SKM-1 (cell line): ENCODE data around the gene ARSA.

Experiments
- DNase-seq: peaks from one replicate; lab custom pipeline; 2025; ENCODE audit not compliant: unreplicated experiment; lab: John Stamatoyannopoulos, UW

ARSA gene

DNA sequence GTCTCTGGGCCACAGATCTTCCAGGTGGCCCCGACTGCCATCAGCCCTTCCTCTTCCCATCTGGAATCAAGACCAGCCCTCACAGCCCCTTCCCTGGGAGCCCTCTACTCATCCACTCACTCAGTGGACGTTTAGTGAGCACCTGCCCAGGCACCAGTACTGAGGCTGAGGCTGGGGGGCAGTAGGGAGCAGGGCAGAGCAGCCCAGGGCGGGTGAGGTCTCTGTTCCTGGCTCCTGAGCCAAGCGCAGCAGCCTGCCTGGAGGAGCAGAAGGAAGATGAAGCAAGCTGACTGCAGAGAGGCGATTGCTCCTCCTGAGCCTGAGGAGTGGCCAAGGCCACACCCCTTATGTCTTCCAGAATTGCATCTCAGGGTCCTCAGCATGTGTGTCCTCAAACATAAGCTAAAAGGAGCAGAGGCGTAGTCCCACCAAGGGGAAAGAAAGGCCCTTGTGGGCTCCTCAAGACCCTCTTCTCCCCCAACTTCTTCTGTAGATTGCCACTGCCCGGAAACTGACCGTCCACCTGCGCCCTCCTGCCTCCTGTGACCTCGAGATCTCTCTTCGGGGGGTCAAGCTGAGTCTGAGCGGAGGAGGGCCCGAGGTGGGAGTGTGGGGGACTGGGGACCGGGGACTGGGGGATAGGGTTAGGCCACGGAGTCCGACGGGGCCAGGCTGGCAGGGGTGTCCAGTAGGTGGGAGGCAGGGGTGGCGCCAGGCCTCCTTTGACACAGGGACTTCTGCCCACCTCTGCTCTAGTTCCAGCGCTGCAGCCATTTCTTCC, 21.6 kb downstream of the ARSA start:
- no peak for DNase-seq

DNA sequence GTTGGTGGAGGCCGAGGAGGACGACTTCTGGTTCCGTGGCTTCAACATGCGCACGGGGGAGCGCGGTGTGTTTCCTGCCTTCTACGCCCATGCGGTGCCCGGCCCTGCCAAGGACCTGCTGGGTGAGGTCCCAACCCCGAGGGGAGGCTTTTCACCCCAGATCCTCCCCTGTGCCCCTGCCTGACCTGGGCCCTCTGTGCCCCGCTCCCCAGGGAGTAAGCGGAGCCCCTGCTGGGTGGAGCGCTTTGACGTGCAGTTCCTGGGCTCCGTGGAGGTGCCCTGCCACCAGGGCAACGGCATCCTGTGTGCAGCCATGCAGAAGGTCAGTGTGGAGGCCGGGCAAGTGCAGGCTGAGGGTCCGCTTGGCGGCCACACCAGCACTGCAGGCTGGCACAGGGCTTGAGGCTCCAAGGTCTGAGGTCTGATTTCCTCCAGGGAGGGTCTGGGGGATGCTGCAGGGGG, 22.3 kb downstream of the ARSA start:
- no peak for DNase-seq

DNA sequence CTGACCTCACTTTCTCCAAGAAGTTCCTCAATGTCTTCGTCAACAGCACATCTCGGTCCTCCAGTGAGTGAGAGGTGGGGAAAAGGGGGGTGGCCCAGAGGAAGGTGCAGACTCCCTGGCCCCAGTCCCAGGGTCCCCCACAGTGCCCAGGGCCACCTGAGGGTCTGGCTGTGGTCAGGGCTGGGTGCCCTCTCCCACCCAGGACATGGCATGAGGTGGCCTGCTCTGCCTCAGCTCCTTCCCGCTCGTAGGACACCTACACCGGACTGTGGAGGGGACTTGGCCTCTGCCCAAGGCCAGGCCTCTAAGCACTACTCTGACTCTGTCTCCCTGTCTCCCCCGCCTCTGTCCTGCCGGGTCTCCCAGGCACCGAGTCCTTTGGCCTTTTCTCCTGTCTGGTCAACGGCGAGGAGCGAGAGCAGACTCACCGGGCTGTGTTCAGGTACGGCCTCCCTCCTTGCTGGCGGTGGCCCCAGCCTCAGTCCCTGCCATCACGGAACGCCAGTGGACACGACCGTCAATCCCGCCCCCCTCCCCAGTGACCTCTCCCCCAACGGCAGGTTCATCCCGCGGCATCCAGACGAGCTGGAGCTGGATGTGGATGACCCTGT, 22.8 kb downstream of the ARSA start:
- no peak for DNase-seq

DNA sequence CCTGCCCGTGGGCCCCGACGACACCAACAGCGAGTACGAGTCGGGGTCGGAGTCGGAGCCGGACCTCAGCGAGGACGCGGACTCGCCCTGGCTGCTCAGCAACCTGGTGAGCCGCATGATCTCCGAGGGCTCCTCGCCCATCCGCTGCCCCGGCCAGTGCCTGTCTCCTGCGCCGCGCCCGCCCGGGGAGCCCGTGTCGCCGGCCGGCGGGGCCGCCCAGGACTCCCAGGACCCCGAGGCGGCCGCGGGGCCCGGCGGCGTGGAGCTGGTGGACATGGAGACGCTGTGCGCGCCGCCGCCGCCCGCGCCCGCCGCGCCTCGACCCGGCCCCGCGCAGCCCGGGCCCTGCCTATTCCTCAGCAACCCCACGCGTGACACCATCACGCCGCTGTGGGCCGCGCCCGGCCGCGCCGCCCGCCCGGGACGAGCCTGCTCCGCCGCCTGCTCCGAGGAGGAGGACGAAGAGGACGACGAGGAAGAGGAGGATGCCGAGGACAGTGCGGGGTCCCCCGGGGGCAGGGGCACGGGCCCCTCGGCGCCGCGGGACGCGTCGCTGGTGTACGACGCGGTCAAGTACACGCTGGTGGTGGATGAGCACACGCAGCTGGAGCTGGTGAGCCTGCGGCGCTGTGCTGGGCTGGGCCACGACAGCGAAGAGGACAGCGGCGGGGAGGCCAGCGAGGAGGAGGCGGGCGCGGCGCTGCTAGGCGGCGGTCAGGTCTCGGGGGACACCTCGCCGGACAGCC, 23.5 kb downstream of the ARSA start:
- no peak for DNase-seq

DNA sequence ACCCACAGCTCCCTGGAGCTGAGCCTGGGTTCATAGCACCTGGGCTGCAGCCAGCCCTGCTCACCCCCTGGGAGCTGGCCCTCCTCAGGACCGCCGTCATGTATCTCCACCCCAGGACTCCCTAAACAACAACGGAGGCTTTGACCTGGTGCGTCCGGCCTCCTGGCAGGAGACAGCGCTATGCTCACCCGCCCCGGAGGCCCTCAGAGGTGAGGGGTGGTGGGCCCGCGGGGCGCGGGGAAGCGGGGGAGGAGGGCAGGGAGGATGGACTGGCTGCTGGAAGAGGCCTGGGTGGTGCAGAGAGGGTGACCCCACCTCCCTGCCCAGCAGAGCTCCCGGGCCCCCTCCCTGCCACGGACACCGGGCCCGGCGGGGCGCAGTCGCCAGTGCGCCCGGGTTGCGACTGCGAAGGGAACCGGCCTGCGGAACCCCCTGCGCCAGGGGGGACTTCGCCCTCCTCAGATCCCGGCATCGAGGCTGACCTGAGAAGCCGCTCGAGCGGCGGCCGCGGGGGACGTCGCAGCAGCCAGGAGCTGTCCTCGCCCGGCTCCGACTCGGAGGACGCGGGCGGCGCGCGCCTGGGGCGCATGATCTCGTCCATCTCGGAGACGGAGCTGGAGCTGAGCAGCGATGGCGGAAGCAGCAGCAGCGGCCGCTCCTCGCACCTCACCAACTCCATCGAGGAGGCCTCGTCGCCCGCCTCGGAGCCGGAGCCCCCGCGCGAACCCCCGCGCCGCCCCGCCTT, 24.3 kb downstream of the ARSA start:
- DNase-seq, result no peak

DNA sequence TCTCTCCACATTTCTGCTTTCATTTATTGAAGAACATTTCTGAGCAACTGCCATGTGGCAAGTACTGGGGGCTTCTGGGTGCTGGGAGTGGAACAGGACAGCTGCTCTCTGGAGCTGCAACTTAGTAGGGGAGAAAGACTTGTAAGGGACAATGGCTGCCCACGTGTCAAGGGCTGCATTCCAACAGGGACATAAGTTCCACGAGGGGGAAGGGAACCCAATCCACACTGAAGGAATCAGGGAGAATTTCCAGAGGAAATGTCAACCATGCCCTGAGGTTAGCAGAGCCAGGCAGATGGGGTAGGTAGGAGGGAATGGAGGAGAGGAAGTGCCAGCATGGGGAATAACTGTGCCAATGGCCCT, 25.6 kb downstream of the ARSA start:
- no peak for DNase-seq

DNA sequence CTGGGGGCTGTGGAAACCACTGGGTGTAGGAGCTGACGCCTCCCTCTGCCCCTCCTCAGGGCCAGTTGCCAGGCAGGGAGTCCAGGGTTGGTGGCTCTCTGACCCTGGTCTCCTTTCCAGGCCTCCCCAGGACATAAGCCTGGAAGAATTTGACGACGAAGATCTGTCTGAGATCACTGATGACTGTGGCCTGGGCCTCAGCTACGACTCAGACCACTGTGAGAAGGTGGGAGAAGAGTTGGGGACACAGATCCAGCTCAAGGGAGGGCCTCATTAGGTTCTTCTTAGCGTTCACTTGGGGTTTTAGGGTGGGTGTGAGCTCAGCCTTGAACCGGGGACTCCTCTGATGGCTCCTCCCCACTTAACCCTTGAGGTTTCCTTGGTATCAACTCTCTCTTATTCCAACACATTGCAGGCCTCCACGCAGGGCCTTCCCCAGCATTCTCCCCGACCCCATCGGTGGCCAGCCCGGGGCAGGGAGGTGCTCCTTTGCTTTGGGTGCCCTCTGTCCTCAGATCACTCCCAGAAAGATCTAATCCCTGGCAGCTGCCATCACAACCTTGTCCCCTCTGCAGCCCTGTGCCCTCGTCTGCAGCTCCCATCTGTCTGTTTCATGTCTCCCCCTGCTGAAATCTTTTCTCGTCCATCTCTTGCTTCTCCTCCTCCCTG, 26.1 kb downstream of the ARSA start:
- no peak for DNase-seq

DNA sequence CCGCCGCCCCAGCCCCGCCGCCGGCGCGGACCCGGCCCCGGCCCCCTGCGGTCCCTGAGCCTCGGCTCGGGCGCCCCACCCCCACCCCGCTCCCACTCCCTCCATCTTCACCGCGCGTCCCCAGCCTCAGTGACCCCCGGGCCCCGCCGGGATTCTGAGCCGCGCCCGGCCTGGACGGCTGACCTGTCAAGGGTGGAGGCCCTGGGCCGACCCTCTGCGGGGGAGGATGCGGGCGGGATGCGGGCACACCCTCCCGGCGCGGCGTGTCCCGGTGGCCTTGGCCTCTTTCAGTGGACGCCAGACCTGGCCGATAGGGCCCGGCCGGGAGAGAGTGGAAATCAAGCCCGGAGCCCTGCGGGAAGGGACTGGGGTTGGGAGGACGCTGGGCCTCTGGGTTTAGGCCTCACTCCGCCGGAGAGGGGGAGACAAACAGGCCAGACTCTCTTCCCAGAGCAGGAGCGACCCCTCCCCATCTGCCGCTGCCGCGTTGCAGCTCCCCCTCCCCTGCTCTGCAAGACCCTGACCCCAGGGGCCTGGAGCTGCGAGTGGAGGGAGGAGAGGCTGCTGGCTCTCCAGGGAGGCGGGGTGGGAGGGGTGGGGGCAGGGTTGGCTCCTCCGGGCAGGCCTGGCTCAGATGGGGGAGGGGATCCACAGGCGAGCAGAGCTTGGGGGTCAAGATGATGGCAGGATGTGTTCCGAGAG, 26.8 kb downstream of the ARSA start:
- no peak for DNase-seq

DNA sequence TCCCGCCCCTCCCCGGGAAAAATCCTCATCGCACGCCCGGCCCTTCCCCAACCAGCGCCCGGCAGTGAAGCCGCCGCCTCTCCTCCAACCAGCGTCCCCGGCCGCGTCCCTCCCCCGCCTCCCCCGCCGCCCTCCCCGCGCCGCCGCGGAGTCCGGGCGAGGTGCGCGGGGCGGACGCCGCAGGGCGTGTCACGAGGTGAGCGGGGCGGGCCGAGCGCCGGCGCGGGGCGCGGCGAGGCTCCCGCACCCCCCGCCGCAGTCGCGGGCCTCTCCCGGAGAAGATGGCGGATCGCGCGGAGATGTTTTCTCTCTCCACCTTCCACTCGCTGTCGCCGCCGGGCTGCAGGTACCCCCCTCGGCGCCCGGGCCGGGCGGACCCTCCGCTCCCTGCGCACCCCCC, 27.4 kb downstream of the ARSA start, which contains the start of gene MAPK8IP2:
TSS of gene MAPK8IP2 (plus strand) at position 256 of the 400 bp plus-strand sequence. CDS start at position 282, 26 bp downstream.
- DNase-seq, result no peak

DNA sequence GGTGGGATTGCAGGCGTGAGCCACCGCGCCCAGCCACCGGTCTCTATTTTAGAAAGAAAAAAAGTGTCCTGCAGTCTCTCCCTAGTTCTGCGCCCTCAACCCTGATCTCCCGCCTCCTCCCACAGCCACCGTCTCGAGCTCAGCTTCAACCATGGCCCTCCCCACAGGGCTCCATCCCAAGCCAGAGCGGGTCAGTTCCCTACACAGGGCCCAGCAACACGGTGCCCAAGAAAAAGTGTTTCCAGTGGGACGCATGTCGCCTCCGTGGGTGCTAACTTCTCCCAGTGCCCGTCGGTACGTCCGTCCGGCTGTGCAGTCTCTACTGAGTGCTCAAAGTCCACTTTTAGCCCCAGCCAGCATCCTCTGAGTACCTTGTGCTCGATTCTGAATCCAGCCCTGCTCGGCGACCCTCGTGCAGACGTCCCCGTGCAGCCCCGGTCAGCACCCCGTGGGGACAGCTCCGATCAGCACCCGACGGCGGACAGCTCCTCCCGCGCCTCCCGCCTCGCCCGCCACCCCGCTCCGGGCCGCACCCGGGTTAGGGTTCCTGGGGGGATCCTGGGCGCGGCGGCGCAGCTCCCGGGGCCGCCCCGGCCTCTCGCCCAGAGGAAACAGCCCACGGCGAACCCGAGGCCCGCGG, 28.0 kb downstream of the ARSA start:
- DNase-seq, result no peak

DNA sequence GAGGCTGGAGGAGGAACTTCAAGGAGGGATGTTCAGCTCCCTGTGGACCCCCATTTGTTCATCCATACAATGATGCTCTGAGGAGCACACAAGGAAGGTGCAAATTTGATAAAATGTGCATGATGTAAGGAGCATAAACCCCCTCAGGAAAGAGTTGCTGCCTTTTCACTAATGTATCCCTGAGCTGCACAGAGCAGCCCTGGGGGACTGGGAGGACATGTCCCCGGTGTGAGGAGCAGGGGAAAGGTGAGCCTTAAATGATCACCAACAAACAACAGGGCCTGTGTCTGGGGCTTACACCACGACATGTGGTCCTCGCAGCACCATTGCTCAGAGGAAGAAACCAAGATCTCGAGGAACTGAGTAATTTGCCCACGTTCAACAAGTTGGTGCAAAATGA, 30.9 kb downstream of the ARSA start:
- no peak for DNase-seq

DNA sequence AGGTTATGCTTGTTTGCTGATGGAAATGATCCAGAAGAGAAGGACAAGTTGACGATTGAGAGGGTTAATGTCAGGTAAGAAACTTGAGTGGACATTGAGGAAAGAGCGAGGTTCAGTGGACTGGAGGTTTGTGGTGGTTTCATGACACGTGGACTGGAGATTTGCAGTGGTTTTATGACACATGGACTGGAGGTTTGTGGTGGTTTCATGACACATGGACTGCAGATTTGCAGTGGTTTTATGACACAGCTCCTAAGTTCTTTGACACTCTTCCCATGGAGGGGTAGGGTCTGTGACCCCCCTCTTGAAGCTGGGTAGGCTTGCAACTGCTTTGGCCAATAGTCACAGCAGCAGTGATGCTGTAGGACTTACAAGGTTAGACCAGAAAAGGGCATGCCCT, 32.8 kb downstream of the ARSA start:
- DNase-seq, result no peak

DNA sequence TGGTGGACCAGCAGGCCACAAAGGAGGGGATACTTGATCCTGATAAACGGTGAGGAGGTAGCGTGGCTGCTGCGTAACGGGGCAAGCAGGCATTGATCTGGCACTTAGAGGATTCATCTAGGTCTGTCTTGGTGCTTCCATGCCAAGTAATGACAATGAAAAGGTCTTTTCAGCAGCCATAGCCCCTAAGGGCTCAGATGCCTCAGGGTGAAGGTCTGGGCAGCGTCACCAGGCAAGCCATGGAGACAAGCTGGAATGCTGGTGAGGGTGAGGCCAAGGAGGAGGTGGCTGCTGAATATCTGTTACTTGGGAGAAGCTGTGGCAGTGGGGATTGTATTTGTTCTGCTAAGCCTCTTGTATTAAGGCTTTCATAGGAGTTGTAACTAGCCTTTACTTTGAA, 40.5 kb downstream of the ARSA start:
- DNase-seq, result no peak

DNA sequence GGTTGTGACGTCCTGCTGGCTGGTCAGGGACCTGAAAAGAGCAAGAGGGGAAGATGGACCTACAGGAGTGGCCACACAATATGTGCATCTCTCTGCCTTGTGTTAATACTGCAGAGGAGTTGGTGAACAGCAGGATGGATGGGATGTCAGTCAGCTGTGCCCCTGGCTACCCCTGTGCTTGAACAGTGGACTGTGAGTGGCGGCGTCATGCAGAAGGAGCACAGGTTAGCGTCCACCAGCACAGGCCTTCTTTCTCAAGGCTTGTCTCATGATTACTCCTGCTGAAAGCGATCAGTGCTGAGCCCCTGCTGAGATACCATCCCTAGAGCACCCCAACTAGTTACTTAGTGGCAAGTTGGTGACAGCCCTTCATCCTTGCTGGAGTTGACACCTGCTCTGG, 41.5 kb downstream of the ARSA start:
- no peak for DNase-seq

DNA sequence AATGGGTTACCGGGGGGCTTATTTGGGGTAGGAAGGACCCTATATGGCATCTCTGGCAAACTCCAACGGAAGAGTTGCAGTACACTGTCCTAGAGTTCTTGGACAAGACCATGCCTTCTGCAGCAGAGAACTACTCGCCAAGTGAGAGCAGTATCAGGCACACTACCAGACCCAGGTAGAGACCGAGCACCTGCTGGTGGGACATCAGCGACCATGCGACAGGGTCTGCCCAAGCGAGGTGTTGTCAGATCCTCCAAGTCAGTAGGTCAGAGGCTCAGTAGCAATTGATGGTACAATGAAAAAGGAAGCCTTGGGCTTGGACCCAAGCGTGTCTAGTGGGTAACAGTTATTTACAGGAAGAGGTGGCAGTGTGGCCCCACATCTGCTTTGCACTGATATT, 42.2 kb downstream of the ARSA start:
- no peak for DNase-seq

DNA sequence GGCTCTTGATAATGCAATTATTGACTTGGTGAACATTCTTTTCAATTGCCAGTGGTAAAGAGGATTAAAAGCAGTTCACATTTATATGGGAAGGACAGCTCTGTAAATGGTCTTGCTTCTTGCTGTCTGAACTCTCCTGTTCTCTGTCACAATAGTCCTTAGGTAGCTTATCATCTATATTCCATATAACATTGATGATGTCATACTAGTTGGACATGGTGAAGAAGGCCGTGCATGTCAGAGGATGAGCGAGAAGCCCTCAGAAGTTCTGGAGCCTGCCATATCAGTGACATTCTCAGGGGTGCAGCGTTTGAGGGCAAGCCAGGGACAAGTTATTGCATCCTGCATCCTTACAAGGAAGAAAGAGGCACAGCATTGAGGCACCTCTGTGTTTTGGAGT, 42.7 kb downstream of the ARSA start:
- no peak for DNase-seq

DNA sequence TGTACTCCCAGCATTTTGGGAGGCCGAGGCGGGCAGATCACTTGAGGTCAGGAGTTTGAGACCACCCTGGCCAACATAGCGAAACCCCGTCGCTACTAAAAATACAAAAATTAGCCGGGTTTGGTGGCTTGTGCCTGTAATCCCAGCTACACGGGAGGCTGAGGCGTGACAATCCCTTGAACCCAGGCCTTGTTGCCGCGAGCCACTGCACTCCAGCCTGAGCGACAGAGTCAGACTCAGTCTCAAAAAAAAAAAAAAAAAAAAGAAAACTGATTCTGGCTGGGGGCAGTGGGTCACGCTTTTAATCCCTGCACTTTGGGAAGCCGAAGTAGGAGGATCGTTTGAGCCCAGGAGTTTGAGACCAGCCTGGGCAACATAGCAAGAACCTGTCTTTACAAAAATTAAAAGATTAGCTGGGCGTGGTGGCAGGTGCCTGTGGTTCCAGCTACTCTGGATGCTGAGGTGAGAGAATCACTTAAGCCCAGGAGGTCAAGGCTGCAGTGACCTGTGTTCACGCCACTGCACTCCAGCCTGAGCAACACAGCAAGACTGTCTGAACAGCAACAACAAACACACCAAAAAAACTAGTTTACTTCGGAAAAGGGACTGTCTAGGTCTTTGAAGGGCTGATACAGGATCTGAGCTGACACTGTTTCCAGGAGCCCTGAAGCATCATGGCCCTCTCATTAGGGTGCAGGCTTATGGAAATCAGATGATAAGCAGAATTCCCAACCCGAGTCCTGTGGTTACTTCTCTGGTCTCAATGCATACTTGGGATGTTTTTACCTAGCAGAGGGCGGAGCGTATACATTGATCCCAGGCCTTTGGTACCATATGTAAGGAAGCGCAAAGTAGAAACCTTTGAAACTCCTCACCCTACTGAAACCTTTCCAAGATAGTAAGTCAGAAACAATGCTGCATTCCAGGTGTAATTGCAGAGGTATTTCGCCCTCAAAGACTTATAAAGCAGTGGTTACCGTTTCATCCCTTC, 43.6 kb downstream of the ARSA start:
- no peak for DNase-seq

DNA sequence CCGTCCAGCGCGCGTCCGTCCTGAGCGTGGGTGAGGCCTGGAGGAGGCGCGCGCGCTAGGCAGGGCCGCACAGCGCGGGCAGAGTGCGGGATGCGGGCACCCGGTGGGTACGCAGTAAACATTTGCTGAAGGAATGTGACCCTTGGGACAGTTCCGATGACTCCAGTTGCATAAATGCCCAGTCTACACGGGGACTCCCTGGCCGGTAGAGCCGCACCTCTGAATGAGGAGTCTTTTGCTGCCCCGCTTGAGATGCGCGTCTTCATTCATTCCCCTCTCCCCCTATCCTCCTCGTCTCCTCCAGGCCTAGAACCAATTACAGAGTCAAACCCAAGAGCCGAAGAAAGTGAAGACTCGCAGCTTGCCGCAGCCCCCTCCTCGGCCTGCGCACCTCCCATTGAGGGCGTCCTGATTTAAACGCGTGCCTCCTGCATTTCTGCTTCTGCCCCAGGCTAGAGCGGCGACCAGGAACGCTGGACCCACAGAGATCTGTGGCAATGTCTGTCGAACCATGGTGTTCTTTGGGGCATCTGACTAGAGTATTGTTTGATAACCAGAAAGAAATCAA, 44.6 kb downstream of the ARSA start:
- no peak for DNase-seq
